ENCODE data around the gene MEIOSIN.
A peak's percentile ranks its signal among the peaks of the same experiment; 100 is the strongest.

Gene MEIOSIN

GRCh38 chr19:45765702-45766295 lies 32.6 kb downstream of the MEIOSIN start:
- no peak for DNase-seq (ENCODE audit: low spot score)

DNA sequence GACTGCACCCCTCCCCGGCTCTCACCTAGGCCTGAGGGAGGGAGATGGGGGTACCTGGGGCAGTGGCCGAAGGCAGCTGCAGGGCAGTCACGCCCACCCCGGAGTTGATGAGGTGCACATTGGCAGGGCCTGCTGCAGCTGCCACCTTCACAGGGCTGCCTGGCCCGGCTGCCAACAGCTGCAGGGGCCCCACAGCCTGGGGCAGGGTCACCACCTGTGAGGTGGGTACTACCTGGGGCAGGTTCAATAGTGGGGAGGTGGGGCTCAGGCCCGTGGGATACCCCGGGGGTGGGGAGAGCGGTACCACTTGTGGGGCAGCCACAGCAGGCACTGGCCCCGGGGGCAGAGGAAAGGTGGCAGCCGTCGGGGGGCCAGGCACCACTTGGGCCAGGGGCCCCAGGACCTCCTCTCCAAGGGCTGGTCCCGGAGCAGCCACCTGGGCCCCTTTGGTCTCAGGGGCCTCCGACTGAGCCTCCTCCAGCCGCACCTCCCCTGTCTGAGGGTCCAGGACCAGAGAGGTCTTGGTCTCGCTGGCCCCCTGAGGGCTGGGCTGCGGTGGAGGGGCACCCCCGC lies 33.1 kb downstream of the MEIOSIN start:
- DNase-seq (ENCODE audit: low spot score): no peak

GRCh38 chr19:45766869-45767346 lies 33.7 kb downstream of the MEIOSIN start:
- DNase-seq (ENCODE audit: low spot score): no peak

DNA sequence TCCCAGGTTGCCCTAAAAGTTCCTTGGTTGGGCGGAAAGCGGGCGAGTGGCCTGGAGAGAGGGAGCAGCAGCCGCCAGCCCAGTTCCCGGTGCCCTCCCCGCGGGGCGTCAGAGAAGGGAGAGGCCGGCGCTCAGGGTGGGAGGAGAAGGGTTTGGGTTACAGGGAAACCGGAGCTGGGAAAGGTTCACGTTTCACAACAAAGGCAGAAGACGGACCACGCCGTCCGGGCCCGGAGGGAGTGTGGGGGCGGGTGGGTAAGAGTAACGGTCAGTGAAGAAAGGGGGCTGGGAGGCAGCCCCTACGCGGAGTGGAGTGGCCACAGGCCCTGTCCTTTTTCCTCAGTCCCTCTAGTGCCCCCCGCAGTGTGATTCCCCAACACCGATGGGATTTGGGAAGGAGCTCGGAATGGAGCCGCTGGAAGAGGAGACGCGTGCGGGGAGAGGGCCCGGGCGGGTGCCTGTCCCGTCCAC lies 34.2 kb downstream of the MEIOSIN start:
- peak; percentile 87 for DNase-seq (ENCODE audit: low spot score)

DNA sequence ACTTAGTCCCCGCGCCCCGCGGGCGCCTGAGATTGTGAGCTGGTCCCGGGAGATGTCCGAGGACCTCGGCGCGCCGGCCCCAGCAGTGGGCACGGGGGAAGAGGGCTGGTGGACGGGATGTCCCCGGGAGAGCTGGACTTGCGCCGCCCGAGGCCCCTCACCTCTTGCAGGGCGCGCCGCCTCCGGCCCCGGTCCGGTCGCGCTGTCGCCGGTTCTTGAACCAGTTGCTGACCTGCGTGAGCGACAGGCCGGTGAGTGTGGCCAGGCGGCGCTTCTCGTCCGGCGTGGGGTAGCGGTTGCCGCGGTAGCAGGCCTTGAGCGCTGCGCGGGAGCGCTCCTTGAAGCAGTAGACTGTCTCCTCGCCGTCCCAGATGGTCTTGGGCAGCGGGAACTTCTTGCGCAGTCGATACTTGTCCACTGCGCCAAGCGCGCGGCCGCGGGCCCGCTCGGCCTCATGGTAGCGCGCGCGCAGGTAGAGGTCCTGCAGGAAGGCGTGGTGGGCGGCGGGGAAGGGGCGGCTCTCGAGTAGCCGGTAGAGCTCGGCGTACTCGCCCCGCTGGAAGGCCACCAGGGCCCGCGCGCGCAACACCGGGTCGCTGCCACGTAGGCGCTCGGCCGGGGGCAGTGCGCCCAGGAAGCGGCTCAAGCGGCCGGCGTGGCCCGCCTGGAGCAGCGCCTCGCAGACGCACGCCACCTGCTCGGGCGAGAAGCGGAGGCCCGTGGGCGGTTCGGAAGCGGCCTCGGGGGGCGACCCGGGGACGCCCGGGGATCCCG lies 34.8 kb downstream of the MEIOSIN start:
- DNase-seq (ENCODE audit: low spot score): peak; percentile 72

DNA sequence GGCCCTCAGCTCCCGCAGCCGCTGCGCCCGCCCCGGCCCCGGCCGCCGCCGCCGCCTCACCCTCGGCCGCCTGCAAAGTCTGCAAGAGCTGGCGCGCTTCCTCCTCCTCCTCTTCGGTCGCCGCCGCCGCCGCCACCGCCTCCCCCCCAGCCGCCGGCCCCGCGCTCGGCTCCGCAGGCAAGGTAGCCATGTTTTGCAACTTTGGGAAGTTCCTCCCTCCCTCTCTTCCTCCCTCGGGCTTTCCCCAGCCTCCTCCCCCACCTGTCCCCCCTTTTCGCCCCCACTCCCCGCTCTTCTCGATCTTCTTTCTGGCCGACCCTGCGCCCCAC lies 35.4 kb downstream of the MEIOSIN start:
- no peak for DNase-seq (ENCODE audit: low spot score)

- DNase-seq (ENCODE audit: low spot score): peak; percentile 98
Observed at GRCh38 chr19:45768984-45769782, 35.9 kb downstream of the MEIOSIN start, which contains the start of gene SIX5. SIX5 (minus strand) TSS chr19:45769252; CDS start chr19:45768844, 408 bp downstream.

DNA sequence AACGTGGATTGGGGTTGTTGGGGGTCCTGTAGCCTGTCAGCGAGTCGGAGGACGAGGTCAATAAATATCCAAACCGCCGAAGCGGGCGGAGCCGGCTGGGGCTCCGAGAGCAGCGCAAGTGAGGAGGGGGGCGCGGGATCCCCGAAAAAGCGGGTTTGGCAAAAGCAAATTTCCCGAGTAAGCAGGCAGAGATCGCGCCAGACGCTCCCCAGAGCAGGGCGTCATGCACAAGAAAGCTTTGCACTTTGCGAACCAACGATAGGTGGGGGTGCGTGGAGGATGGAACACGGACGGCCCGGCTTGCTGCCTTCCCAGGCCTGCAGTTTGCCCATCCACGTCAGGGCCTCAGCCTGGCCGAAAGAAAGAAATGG lies 36.6 kb downstream of the MEIOSIN start:
- DNase-seq (ENCODE audit: low spot score): no peak

DNA sequence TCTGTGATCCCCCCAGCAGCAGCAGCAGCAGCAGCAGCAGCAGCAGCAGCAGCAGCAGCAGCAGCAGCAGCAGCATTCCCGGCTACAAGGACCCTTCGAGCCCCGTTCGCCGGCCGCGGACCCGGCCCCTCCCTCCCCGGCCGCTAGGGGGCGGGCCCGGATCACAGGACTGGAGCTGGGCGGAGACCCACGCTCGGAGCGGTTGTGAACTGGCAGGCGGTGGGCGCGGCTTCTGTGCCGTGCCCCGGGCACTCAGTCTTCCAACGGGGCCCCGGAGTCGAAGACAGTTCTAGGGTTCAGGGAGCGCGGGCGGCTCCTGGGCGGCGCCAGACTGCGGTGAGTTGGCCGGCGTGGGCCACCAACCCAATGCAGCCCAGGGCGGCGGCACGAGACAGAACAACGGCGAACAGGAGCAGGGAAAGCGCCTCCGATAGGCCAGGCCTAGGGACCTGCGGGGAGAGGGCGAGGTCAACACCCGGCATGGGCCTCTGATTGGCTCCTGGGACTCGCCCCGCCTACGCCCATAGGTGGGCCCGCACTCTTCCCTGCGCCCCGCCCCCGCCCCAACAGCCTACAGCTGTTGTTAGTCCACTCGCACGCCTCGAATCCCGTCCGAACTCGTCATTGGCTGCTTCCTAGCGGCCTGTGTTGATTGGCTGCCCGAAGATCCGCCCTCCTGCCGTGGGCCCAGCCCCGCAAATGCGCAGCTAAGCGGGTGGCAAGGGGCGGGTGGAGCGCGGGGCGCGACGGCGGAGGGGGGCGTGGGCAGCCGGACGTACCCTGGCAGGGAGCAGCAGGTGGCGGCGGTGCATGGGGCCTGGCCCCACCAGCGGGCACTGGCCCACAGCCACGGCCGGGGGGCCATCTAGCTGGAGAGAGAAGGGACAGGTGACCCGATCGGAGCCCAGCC lies 37.2 kb downstream of the MEIOSIN start:
- DNase-seq (ENCODE audit: low spot score): peak; percentile 99

DNA sequence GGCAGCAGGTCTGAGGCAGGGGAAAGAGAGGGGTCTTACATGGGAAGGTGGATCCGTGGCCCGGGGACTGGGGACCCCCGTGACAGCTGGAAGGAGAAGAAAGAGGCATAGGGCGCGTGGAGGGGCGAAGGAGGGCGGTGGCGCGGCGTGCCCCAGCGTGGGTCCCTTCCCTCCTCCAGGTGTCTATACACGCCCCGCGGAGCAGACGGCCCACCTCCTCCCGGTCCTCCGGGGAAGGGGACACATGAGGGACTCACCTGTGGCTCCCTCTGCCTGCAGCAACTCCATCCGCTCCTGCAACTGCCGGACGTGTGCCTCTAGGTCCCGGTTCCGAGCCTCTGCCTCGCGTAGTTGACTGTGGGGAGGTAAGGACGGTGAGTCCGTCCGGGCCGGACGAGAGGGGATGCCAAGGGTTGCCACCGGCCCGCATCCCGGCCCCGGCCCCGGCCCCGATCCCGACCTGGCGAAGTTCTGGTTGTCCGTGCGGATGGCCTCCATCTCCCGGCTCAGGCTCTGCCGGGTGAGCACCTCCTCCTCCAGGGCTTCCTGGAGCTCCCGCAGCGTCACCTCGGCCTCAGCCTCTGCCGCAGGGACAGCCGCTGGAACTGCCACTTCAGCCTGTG lies 38.2 kb downstream of the MEIOSIN start:
- DNase-seq (ENCODE audit: low spot score): no peak

DNA sequence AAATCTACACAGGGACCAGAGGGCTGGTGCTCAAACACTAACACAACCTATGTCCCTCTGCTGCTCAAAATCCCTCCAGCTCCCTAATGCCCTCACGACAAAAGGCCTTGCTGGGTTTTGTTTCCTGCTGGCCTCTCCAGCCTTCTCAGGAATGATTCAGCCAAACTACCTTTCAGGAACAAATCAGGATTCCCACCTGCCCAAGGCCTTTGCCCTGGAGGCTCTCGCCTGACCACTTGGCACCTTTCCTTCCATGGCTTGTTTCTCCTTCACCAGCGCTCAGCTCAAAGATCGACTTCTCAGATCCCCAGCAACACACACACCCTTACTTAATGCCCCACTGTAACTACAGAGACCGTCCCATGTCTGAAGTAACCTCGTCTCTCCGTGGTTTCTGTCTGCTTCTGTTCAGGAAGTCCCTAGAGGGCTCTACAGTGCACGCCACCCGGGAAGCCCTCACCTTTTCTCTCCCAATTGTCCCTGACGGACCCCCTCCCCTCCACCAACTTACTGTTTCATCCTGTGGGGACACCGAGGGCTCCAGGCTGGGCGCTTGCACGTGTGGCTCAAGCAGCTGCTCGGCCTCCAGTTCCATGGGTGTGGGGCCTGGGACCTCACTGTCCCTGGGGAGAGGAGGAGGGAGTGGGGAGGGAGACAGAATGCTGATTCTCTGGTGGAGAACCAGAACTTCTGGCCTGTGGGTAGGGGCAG lies 39.0 kb downstream of the MEIOSIN start:
- no peak for DNase-seq (ENCODE audit: low spot score)

- no peak for DNase-seq (ENCODE audit: low spot score)
Observed at GRCh38 chr19:45772912-45773311, 39.7 kb downstream of the MEIOSIN start.

- no peak for DNase-seq (ENCODE audit: low spot score)
Observed at GRCh38 chr19:45773384-45773783, 40.1 kb downstream of the MEIOSIN start.

DNA sequence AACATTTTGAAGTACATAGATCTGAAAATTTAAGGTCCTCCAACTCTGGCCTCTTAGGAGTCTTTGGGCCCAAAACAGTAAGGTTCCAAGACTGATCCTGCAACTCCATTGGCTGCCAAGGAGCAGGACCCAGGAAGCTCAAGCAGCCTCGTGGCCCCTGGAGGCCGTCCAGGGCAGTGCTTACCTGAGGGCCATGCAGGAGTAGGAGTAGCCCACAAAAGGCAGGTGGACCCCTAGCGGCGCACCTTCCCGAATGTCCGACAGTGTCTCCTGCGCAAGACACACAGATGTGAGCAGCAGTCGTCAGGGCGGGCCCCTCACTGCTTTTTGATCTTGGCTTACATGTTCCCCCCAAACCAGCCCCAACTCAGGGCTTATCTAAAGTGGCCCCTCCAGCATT lies 41.5 kb downstream of the MEIOSIN start:
- no peak for DNase-seq (ENCODE audit: low spot score)

GRCh38 chr19:45777395-45777961 lies 44.2 kb downstream of the MEIOSIN start:
- DNase-seq (ENCODE audit: low spot score): no peak

GRCh38 chr19:45778010-45778661 lies 44.9 kb downstream of the MEIOSIN start:
- DNase-seq (ENCODE audit: low spot score): no peak

DNA sequence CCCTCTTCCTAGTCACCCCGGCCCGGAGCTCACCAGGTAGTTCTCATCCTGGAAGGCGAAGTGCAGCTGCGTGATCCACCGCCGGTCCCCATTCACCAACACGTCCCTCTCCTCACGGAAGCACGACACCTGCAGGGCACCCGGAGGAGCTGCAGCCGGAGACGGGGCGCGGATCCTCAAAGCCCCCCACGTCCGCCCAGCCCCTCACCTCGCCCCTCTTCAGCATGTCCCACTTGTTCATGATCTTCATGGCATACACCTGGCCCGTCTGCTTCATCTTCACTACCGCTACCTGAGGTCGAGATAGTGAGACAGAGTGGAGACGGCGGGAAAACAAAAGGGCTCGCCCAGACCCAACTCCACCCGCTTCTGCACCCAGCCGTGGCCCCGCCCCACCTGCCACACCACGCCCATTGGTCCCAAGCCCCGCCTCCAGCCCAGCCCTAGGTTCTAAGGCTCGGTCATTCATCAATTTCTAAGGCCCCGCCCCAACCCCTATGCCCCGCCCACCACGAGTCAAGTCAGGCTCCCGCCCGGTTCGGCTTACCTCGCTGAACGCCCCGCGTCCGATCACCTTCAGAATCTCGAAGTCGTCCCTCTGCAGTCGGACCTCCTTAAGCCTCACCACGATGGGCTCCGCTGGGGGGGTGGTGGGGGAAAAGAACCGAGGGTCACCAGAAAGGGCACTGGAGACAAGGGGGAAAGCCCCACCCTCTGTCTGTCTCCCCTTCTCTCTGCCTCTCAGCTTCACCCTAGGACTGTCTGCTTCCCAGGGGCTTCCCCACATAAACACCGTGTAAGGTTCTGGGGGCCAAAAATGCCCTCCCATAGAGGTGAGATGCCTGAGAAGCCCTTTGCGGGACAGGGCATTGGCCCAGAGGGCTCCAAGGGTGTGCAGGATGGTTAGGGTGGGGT lies 46.2 kb downstream of the MEIOSIN start:
- DNase-seq (ENCODE audit: low spot score): peak; percentile 86

GRCh38 chr19:45780146-45780447 lies 46.9 kb downstream of the MEIOSIN start:
- no peak for DNase-seq (ENCODE audit: low spot score)
